GM12892 (cell line): ENCODE measurements around the gene CXCL16.

Source experiments
- POLR2A ChIP-seq: IDR thresholded peaks from 2 replicates; pipeline ENCODE4 v1.6.1; 2011; ENCODE audit warnings: low read depth, low read length, control low read depth
- POLR2AphosphoS5 ChIP-seq: IDR thresholded peaks from 2 replicates; pipeline ENCODE4 v1.6.1; 2011; ENCODE audit warnings: low read depth, low read length, control low read depth
- TAF1 ChIP-seq: IDR thresholded peaks from 2 replicates; pipeline ENCODE4 v1.6.1; 2011; ENCODE audit warnings: low read depth, mild to moderate bottlenecking, control low read depth, low read length, borderline replicate concordance

DNA sequence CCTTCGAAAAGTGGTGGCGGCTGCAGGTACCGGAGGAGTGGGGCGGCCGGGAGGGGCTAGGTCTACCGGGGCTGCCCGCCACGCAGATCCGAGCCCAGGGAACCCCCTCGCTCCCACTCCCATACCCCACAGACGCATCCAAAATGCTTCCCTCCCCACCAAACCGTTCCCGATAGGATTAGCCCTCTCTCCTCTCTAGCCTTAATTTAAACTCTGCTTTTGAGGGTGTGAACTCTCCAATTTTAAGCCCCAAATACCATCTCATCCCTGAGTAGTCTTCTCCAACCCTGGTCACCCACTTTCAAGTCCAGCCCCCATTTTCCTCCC, 260 bp upstream of the CXCL16 start:
- TF ChIP-seq POLR2AphosphoS5 (no peak), POLR2A (no peak), TAF1 (no peak)
